Astrocyte (in vitro differentiated cells and primary cell): ENCODE results near the gene ATP11C.
"Not testable (repeated sequence)": the region's sequence is repeated elsewhere in the genome, so short reads cannot be mapped to it uniquely, and the experiment has no call there.

Experiments
- EZH2 ChIP-seq: IDR thresholded peaks from 2 replicates; pipeline ENCODE4 v1.6.1; 2012; ENCODE audit warnings: mild to moderate bottlenecking, low read length, inconsistent platforms; ENCODE audit not compliant: insufficient read depth
- TF ChIP-seq, protein P1 (sequence below): IDR thresholded peaks from 2 replicates; pipeline ENCODE4 v1.5.1; 2011; ENCODE audit warnings: low read depth, mild to moderate bottlenecking, inconsistent platforms, low read length, moderate library complexity; ENCODE audit not compliant: insufficient read depth

DNA sequence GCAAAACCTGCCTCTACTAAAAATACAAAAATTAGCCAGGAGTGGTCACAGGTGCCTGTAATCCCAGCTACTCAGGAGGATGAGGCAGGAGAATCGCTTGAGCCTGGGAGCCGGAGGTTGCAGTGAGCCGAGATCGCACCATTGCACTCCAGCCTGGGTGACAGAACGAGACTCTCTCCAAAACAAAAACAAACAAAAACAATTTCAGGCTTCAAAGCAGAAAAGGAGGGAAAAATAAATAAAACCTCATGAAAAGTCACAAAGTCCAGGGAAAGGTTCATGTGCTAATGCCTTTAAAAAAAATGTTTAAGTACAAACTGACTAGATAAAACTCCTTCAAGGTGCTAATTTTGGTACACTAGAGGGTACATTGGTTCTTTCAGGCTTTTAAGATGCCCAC is 96.5 kb downstream of the ATP11C start:
- TF ChIP-seq, protein P1, sequence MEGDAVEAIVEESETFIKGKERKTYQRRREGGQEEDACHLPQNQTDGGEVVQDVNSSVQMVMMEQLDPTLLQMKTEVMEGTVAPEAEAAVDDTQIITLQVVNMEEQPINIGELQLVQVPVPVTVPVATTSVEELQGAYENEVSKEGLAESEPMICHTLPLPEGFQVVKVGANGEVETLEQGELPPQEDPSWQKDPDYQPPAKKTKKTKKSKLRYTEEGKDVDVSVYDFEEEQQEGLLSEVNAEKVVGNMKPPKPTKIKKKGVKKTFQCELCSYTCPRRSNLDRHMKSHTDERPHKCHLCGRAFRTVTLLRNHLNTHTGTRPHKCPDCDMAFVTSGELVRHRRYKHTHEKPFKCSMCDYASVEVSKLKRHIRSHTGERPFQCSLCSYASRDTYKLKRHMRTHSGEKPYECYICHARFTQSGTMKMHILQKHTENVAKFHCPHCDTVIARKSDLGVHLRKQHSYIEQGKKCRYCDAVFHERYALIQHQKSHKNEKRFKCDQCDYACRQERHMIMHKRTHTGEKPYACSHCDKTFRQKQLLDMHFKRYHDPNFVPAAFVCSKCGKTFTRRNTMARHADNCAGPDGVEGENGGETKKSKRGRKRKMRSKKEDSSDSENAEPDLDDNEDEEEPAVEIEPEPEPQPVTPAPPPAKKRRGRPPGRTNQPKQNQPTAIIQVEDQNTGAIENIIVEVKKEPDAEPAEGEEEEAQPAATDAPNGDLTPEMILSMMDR, result not testable (repeated sequence)
- TF ChIP-seq EZH2, result not testable (repeated sequence)
